ENCODE data around the gene XYLT1.
A peak's percentile ranks its signal among the peaks of the same experiment; 100 is the strongest.

XYLT1 gene

DNA sequence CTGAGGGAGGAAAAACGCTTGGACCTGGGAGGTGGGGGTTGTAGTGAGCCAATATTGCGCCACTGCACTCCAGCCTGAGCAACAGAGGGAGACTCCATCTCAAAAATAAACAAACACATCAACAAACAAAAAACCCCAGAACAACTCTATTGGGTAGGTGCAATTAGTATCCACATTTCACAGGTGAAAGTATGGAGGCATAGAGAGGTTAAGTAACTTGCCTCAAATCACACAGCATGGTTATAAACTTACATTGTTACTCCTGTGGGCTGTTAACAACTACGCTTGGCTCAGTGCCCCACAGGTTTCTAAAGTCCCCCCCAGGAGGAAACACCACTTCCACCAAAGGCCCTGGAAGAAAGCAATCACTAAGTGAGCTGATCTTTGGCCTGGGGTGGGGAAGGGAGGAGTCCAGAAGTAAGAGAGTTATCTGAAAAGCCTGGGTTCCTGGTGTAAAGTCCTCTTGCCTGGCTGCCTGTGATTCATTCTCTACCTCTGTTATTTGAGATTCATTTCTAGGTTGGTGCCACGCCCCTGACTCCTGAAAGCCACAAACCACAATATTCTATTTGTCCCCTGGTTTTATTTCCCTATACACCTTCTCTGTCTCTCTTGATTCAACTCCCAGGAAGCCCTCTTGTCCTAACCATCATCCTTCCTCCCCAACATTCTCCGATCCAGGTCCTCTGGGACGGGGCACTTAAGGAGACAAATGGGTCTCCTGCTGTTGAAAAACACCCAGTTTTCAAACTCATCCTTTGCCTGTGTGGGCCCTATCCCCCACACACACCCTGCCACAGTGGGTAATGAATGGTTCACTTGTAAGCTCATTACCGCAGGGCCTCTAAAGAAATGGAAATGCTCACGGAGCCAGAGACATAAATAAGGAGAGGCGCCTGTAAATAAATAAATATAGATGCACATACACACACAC, 195.4 kb downstream of the XYLT1 start:
- no peak for DNase-seq

DNA sequence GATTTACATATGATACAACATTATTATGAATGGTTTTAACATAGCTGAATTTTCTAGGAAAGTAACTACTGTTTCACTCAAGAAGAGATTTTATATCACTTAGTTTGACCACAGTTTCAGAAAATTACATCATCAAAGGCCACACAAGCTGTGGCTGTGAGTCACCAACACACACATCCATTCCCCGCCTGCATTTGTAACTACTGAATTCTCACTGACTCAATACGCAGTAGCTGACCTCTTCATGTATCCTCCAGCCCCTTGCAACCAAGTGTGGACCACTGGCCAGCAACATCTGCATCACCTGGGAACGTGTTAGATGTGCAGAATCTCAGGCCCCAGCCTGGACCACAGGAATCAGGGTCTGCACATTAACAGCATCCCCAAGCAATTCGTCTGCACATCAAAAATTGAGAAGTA, 197.6 kb downstream of the XYLT1 start:
- no peak for DNase-seq

DNA sequence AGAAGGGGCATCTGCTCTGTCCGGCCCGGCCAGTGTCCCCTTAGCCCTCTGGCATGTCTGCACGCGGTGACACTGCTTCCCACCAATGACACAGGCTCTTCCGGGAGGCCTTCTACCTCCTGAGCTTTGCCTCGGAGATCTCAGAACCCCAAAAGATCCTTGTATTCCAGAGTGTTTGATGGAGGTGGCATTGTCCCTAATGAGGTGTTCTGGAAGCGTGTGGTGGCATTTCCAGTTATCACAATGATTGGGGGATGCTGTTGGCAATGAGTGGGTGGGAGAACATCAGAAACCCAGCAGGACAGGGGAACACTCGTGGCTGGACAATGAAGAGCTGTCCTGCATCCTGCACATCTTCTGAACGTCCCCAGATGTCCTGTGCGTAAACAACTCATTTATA, 198.0 kb downstream of the XYLT1 start:
- DNase-seq: no peak

DNA sequence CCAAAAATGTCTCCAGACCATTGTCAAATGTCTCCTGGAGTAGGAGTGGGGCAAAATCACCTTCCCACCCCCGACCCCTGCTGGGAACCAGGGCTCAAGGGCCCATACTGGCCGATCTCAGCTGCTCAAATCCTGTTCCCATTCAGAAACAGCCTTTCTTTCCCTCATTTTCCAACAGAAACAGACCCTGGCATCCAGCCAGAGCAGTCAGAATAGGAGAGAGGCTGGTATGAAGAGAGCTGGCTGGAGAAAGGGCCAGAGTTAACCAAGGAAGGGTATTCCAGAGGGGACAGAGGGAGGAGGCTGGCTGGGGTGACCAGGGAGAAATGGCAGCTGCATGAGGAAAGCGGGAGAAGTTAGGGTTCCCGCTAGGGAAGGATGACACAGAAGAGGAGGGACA, 199.1 kb downstream of the XYLT1 start:
- DNase-seq: no peak

DNA sequence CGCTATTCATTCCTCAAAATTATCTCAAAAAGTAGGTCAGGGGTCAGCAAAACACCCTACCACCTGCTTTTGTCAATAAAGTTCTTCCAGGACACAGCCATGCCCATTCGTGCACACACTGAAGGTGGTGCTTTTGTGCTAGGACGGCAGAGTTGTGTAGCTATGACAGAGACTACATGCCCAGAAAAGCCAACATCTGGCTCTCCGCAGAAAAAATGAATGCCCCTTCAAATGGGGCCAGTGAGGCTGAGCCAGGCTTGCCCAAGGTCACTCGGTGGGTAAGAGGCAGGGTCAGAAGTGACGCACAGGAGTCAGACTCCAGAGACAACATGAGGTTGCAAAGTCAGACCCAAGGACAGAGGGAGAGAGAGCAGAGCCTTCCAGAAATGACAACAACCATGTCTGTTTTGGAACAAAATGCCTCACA, 200.1 kb downstream of the XYLT1 start:
- DNase-seq: no peak

DNA sequence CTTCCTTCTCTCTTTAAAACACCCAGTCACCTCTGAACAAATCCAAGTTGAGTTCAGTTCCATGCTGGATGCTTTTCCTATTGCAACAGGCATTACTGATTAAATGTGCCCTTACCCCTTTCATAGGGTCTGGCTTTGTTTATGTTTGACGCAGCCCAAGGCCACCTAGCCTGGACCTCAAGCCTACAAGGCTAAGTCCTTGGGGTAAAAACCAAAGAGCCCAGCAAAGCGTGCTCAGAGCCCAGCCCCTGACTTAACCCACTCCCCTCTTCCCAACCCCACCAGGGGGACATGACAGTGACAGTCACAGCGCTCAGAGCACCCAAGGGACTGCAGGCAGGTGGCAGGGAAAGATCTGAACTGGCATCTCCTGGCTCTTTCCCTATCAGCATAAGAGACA, 200.6 kb downstream of the XYLT1 start:
- no peak for DNase-seq

DNA sequence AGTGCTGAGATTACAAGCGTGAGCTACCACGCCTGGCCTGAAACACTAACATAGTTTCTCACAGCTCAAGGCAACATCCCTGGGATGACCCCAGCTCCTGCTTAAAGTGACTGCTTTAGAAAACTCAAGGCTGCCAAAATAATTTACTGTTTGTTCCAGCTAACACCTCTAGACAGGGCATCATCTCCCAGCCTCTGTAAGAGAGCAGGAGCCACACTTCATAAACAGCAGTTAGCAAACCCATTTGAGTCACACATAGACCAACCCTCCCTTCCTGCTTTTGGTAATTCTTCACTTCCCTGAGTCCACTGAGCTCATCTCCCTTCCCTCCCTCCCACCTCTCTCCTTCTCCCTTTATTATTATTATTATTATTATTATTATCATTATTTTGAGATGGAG, 201.3 kb downstream of the XYLT1 start:
- no peak for DNase-seq

DNA sequence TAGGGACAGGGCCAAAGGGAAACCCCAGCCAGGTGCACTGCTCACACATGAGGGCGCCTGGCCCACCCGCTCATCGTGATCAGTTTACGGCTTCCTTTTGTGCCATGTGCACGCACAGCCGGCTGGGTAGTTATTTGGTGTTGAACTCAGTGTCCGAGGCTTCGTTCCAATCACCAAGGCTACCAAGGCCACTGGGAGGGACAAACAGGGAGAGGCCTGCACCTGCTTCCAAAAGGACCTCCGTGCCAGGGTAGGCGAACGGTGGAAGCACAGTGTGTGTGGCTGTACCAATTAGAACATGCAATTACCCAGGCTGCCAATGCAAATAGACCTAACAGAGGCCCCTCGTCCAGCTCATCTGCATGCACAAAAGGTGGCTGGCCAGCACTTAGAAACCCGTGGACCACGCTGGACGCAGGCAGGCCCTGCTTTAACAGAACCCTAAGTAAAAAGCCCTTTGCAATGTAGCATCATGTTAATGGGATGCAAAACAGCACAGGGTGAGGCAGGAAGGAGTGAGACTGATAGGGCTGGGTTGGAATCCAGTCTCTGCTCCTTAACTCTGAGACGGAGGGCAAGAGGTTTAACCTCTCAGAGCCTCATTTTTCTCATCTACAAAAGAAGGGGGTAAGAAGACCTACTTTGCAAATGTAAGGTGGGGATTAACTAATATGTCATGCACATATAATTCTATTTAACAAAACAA, 204.0 kb downstream of the XYLT1 start:
- peak; percentile 5 for DNase-seq

DNA sequence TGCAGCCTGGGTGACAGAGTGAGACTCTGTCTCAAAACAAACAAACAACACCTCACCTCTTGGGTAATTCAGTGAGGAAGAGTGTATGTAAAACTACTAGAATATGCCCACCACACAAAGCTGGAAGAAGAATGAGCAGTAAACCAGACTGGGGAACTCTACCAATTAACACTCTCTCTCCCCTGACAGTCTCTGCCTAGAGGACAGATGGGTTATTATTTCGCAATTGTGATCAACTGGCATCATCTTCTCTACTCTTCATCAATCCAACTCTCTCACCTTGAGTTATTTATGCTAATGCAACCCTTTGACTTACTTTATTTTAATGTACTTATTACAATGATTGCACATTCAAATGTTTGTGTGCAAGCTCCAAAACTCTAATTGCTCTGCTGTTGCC, 205.6 kb downstream of the XYLT1 start:
- no peak for DNase-seq

DNA sequence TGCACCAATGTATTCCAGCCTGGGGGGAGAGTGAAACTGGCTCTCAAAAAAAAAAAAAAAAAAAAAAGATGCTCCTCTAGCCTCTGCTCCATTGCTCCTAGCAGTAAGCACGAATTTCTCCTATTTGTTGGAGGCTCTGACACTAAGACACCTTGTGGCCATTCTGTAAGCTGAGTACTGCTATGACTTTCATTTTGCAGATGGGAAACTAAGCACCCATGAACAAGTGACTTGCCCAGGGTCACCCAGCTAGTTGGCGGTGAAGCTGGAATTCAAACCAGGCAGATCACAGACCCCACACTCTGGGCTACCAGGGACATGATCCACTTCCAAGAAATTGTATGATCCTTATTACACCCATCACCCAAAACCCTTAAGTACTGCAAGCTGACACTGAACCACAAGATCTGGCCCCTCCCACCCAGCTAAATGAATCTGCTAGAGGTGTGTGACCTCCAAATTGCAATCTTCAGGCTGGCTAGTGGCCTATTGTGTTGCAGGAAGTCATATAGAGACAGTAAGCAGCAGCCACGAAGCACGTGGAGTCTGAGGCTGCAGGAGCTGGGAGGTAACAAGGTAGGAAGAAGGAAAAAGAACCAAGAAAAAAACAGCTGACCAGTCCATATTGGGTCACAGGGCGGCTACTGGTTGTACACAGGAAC, 209.4 kb downstream of the XYLT1 start:
- DNase-seq: no peak

DNA sequence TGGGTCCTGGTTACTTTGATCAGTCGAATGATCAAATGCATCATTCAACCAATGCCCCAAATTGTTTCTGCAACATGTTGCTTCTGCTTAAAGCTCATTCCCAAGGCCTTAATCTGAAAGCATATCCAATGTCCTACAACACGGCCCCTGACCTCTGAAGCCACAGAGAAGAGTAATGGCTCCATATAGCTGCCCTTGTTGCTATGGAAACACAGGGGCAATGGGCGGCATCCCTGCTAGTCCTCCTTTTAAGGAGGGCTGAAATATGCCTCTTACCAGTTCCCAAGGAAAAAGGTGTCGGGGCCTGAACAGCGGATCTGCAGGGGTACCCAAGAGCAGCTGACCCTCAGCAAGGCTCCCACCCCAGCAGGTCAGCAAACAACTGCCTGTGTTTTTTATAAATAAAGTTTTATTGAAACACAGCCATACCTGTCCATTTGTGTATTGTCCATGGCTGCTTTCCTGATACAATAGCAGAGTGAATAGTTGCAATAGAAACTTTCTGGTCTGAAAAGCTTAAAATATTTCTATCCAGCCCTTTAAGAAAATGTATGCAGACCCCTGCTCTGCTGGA, 210.4 kb downstream of the XYLT1 start:
- DNase-seq: no peak

DNA sequence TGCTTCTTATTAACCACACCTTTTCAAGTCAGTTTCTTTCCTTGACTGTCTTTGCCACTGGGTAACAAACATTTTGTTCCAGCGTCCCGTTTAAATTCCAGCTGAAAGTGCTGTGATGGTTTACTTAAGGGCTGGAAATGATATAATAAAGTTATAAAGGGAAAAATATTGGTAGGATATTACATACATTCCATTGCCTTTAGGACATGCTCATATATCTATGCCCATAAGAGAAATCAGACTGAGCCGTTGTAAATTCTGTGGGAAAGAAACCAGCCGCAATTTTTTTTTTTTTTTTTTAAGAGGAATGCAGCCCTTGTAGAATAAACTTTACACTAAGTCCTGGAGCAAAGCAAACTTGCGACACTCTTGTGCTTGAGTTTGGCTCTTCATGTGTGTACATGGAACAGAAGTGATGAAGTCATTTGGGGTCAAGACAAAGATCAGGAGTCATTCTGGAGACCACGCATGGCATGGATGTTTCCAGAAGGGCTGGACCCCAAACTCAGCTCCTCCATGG, 210.9 kb downstream of the XYLT1 start:
- no peak for DNase-seq

DNA sequence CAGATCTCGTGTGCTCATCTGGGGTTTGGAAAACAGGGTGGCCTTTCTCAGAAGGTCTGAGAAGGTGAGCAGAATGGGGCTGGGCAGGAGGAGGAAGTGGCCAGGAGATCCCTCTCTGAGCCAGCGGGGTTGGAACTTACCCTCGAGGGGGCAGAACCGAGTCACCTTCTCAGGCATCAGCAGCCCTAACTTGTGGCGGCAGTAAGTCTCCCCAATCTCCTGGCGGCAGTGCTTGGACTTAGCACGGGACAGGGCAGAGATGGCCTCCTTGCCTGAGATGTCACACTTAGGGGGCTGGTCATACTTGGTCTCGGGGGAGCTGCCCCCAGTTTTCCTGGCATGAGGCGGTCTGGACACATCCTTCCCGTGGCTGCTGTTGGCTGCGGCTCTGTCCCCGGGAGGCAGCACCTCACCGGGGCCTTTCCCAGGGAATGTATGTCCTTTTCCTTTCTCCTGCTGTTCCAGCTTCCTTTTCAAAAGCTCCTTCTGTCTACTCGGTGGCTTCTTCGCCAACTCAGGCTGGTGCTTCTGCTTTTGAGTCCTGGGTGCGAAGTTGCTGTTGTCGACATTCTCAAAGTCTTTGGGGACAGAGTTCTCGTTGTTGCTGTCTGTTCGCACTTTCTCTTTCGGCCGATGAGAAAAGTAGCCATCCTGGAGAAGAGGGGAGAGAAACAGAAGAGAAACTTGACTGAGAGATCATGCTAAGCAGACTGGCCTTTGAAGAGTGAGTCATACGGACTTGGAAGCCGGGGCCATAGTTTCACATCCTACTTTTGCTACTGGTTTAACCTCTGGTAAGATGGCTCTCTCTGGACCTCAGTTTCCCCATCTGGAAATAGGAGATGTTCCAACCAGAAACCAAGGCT, 211.7 kb downstream of the XYLT1 start:
- no peak for DNase-seq

DNA sequence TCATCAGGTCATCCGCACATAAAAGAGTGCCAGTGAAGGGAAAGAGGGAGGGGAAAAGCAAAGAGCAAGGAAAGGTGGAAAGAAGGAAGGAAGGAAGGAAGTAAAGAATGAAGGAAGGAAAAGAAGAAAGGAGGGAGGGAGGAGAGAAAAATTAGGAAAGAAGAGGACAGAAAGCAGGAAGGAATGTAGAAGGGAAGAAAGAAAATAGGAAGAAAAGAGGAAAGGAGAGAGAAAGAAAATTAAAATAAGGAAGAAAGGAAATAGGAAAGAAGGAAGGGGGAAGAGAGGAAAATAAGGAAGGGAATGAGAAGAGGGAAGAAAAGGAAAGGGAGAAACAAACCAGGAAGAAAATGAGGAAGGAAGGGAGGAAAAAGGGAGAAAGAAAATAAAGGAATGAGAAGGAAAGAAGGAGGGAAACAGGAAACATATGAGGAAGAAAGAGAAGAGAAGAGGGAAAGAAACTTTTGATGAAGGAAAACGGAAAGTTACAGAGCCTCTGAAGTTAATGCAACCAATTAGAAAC, 212.6 kb downstream of the XYLT1 start:
- DNase-seq: no peak

DNA sequence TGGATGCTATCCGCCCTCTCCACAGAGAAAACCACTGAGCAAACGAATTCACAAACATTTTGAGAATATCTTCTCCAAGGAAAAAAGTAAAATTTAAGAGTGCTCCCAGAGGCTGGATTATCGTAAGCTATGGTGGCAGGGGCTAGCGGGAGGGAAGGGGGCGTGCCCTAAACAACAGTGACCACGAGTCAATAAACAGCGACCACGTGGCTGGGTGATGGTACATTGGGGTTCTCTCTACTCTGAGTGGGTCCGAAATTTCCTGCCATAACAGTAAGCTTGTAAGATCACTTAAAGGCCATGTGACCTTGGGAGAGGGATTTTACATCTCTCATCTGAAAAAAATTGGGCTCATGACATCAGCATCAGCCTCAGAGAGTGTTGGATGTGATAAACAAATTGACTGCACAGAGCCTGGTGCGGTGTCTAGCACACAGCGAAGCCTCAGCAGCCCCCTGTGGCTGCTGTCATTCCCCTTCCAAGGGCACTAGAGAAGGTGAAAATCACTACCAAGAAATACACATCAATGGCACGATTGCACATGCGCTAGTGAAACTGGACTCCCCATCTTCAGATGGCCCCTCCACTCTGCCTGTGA, 213.2 kb downstream of the XYLT1 start:
- DNase-seq: no peak

DNA sequence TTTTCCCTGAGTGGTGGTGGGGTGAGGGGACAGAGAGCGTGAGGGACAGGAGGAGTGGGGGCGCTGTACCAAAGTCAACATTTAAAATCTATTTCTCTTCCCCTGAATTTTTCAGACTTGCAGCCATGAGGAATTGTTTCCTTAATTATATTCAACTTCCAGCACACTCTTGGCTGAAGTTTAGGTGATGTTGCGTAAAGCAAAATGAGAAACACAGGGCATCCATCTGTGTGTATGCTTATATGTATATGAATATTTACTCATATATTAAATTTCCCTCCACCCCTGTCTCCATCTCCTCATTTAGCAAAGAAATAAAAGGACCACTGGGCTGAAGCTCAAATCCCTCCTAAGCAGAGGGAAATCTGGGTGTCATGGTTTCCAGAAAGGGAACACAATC, 218.1 kb downstream of the XYLT1 start:
- no peak for DNase-seq

DNA sequence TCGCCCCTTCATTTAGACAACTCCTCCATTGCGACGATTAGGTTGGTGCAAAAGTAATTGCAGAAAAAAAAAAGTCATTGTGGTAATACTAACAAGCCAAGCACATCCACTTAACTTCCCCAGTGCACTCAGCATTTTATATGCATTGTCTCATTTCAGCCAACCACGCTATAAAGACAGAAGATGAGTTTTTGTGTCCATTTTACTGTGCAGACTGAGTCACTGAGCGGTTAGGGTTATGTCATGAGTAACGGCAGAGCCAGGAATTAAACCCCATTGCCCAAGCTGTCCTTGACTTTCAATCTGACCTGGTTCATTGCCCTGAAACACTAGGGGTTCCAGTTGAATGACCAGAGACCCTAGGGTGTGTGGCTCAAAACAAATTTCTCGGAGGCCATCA, 218.7 kb downstream of the XYLT1 start:
- DNase-seq: no peak

DNA sequence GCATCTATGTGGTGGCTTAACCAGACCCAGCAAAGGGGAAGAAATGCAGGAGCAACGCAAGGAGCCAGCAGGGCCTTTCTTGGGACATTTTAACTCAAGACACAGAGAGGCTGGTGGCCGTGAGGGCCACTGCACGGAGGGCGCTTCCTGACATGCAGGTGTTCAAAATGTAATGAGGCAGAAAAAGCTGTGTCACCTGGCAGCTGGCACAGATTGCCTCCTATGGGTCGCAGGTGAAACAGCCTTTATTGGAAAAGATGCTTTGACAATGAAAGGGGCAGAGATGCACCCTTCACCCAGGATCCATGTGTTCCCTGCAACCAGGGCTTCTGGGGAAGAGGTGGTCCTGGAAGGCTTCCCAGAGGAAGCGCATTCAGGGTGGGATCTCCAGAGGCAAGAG, 219.3 kb downstream of the XYLT1 start:
- no peak for DNase-seq

DNA sequence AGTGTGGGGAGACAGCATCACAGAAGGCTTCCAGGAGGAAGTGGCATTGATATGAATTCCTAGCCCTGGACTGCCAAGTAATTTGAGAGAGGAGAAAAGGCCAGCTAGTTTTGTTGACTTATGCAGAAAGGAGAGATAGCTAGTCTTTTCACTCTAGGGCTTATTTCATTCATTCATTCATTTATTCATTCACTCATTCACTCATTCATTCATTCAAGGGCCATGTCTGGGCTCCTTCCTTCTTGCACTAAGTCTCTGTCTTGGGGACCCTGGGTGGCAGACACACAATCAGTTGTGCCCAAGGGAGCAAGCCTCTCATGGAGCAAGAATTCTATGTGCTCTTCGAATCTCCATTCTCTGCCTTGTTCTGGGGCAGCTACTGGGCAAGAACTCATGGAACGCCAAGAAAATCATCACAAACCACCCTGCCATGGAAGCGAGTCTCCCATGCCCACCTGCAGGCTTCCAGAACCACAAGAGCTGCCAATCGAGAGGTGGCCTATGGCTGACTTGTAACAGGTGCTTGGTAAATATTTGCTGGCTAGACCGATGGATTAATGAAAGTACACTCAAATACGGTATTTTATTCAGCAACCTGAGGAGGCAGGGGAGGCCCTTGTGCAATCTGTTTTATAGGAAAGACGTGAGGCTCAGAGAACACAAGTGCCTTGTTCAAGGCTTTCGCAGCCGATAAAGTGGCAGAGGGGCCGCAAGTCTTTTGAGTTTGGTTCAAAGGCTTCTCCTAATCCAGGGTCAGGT, 223.6 kb downstream of the XYLT1 start:
- DNase-seq: no peak

DNA sequence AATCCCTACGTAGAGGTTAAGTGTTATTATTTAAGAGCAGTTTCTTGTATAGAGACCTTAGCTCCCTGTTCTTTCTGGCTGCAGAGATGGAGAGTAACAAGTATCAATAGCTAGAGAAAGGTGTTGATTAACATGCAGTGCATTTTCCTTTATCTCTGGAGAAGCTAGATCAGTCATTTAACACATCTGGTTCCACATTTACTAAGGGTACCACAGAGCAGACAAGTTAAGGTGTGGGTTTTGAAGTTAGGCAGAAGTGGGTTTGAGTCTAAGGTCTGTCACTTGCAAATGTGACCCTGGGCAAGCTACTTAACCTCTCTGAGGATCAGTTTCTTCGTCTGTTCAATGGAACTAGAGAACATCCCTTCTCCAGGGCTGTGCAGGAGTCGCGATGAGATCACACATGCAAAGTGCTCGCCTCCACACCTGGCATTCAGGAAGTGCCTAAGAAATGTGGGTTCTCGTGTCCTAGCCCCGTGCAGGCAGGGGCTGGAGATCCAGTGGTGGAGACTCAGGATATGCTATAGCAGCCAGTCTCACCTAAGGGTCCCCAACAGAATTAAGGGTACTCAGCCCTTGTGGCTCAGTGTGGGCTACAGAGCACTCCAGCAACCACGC, 224.4 kb downstream of the XYLT1 start:
- DNase-seq: no peak

All from NCI-H146 (cell line).